GM13977 (cell line): ENCODE results near the gene TMEM132E.

Experiments used
- DNase-seq: peaks from one replicate; pipeline ENCODE4 v3.0.0; 2012; ENCODE audit warnings: low spot score
- CTCF ChIP-seq: IDR thresholded peaks from 2 replicates; pipeline ENCODE4 v1.5.1; 2012; ENCODE audit warnings: mild to moderate bottlenecking, control low read depth; ENCODE audit not compliant: insufficient read depth; ENCODE audit errors: extremely low read depth, missing control alignments
- in situ Hi-C: fragments of 300-500 bp; cut with MboI; formaldehyde crosslinking; loops from one replicate; pipeline ENCODE4 v1.12.0; 2022; ENCODE audit warnings: low sequenced_read_pairs, low pct_unique_long_range_greater_than_20kb, mixed read lengths, inconsistent platforms; ENCODE audit not compliant: unreplicated experiment

The TMEM132E gene

GRCh38 chr17:34617398-34617797, 38.0 kb downstream of the TMEM132E start:
- TF ChIP-seq CTCF, result no peak
- in situ Hi-C loops, result no loop called here
- no peak for DNase-seq

GRCh38 chr17:34619687-34620217, 40.4 kb downstream of the TMEM132E start:
- DNase-seq, result no peak
- no peak for TF ChIP-seq CTCF
- in situ Hi-C loops, result no loop called here

GRCh38 chr17:34620458-34620857, 41.1 kb downstream of the TMEM132E start:
- in situ Hi-C loops, result no loop called here
- DNase-seq, result no peak
- no peak for TF ChIP-seq CTCF

GRCh38 chr17:34622862-34623623, 43.7 kb downstream of the TMEM132E start:
- no peak for DNase-seq
- TF ChIP-seq CTCF, result no peak
- in situ Hi-C loops, result no loop called here

- no peak for TF ChIP-seq CTCF
- in situ Hi-C loops, result no loop called here
- DNase-seq, result no peak
Measured at GRCh38 chr17:34623856-34624766, 44.7 kb downstream of the TMEM132E start.

GRCh38 chr17:34624767-34625383, 45.5 kb downstream of the TMEM132E start:
- no peak for DNase-seq
- no peak for TF ChIP-seq CTCF
- in situ Hi-C loops, result no loop called here
